Coronary artery (tissue), 2 donors: Measurements from ENCODE around the gene CACNA2D3.
"Not testable (repeated sequence)": the region's sequence is repeated elsewhere in the genome, so short reads cannot be mapped to it uniquely, and the experiment has no call there.

Experiments used
- DNase-seq: peaks from one replicate; pipeline ENCODE4 v3.0.0-alpha.2; 2017; ENCODE audit warnings: low spot score
- H3K27ac ChIP-seq, 2 donors: fragments of 200-600 bp; sonication (generic); one replicate each; pipeline ENCODE4 v1.5.1; 2016 to 2019
- H3K4me3 ChIP-seq: fragments of 200-600 bp; sonication (generic); 2 replicates; pipeline ENCODE4 v1.5.1; 2016; ENCODE audit warnings: mild to moderate bottlenecking, moderate library complexity
- CTCF ChIP-seq: fragments of 200-600 bp; sonication (generic); IDR thresholded peaks from one replicate; pipeline ENCODE4 v1.5.1; 2019; ENCODE audit warnings: antibody characterized with exemption

CACNA2D3 gene

GRCh38 chr3:55090291-55090690 is 967.9 kb downstream of the CACNA2D3 start:
- Histone ChIP-seq H3K27ac (no peak overlapping the region), H3K4me3 (no peak overlapping the region)
- no peak for TF ChIP-seq CTCF
- DNase-seq = no peak

- no peak overlapping the region for H3K27ac ChIP-seq
- H3K4me3 ChIP-seq = no peak overlapping the region
- TF ChIP-seq CTCF = no peak
- DNase-seq = no peak
Observed at GRCh38 chr3:55090746-55091145, 968.4 kb downstream of the CACNA2D3 start.

- TF ChIP-seq CTCF = no peak
- DNase-seq = no peak
- H3K4me3 ChIP-seq = no peak overlapping the region
- H3K27ac ChIP-seq = no peak overlapping the region
Observed at GRCh38 chr3:55091381-55092225, 969.3 kb downstream of the CACNA2D3 start.

- H3K27ac ChIP-seq = no peak overlapping the region
- H3K4me3 ChIP-seq = no peak overlapping the region
- no peak for DNase-seq
- TF ChIP-seq CTCF = no peak
Observed at GRCh38 chr3:55094676-55095075, 972.3 kb downstream of the CACNA2D3 start.

- Histone ChIP-seq H3K4me3 (no peak overlapping the region), H3K27ac (no peak overlapping the region)
- TF ChIP-seq CTCF = no peak
- no peak for DNase-seq
Observed at GRCh38 chr3:55097441-55097840, 975.1 kb downstream of the CACNA2D3 start.

GRCh38 chr3:55105647-55106046 is 983.3 kb downstream of the CACNA2D3 start:
- TF ChIP-seq CTCF = no peak
- no peak for DNase-seq
- Histone ChIP-seq H3K27ac (no peak overlapping the region), H3K4me3 (no peak overlapping the region)

- no peak for TF ChIP-seq CTCF
- H3K4me3 ChIP-seq = no peak overlapping the region
- no peak for DNase-seq
- no peak overlapping the region for H3K27ac ChIP-seq
Observed at GRCh38 chr3:55107187-55107586, 984.8 kb downstream of the CACNA2D3 start.

- not testable (repeated sequence) for H3K4me3 ChIP-seq, DNase-seq, H3K27ac ChIP-seq
Observed at GRCh38 chr3:55111906-55112305, 989.6 kb downstream of the CACNA2D3 start.
